Suprapubic skin (tissue), 4 donors: ENCODE measurements around the gene STPG4. TPM values are rescaled to one million over a fixed set of nuclear protein-coding genes. Genes with fewer than 3 reads are reported as not detected.
"Not testable (repeated sequence)": the region's sequence is repeated elsewhere in the genome, so short reads cannot be mapped to it uniquely, and the experiment has no call there.

Experiments
- DNase-seq, 2 donors: peaks; one replicate each; pipeline ENCODE4 v3.0.0-alpha.2; 2019; ENCODE audit warnings: low spot score in 2 of 2
- H3K27ac ChIP-seq: fragments of 200-600 bp; sonication (generic); one replicate; pipeline ENCODE4 v1.5.1; 2019
- H3K27me3 ChIP-seq: fragments of 200-600 bp; sonication (generic); one replicate; pipeline ENCODE4 v1.5.1; 2019
- H3K36me3 ChIP-seq: fragments of 200-600 bp; sonication (generic); one replicate; pipeline ENCODE4 v1.5.1; 2019
- H3K4me1 ChIP-seq: fragments of 200-600 bp; sonication (generic); one replicate; pipeline ENCODE4 v1.5.1; 2019
- H3K4me3 ChIP-seq: fragments of 200-600 bp; sonication (generic); one replicate; pipeline ENCODE4 v1.5.1; 2019; ENCODE audit warnings: mild to moderate bottlenecking
- H3K9me3 ChIP-seq: fragments of 200-600 bp; sonication (generic); one replicate; pipeline ENCODE4 v1.5.1; 2019
- CTCF ChIP-seq, 2 donors: fragments of 200-600 bp in 1 of 2; fragments of 450-650 bp in 1 of 2; sonication (generic) in 1 of 2; IDR thresholded peaks; one replicate each; pipeline ENCODE4 v1.5.1; 2016 to 2019; ENCODE audit warnings: antibody characterized with exemption in 2 of 2, mild to moderate bottlenecking in 1 of 2, moderate library complexity in 1 of 2
- EP300 ChIP-seq: sonication (generic); formaldehyde crosslinking; IDR thresholded peaks from one replicate; pipeline ENCODE4 v1.6.1; 2017; ENCODE audit warnings: antibody characterized with exemption
- POLR2A ChIP-seq, 2 donors: fragments of 450-650 bp; IDR thresholded peaks; one replicate each; pipeline ENCODE4 v1.6.1; 2017; ENCODE audit warnings: antibody characterized with exemption in 2 of 2, mild to moderate bottlenecking in 2 of 2, moderate library complexity in 2 of 2
- POLR2AphosphoS5 ChIP-seq, 3 donors: sonication (generic); formaldehyde crosslinking; IDR thresholded peaks; one replicate each; pipeline ENCODE4 v1.6.1; 2017; ENCODE audit warnings: antibody characterized with exemption in 3 of 3
- WGBS: methylation state at CpG from one replicate; pipeline ENCODE4 v1.1.5; 2018; 5-methylcytosine and 5-hydroxymethylcytosine counted together
- total RNA-seq, 4 donors: library from RNA; depleted of rRNA; stranded (reverse); fragments of >200 nt; gene quantifications; one replicate each; pipeline ENCODE4 v1.1.0, GENCODE V29; 2016

Gene STPG4
- total RNA-seq, 4 donors from 2014 or later = 0.49 to 1.4 (median 0.91) TPM; not detected in 1

DNA sequence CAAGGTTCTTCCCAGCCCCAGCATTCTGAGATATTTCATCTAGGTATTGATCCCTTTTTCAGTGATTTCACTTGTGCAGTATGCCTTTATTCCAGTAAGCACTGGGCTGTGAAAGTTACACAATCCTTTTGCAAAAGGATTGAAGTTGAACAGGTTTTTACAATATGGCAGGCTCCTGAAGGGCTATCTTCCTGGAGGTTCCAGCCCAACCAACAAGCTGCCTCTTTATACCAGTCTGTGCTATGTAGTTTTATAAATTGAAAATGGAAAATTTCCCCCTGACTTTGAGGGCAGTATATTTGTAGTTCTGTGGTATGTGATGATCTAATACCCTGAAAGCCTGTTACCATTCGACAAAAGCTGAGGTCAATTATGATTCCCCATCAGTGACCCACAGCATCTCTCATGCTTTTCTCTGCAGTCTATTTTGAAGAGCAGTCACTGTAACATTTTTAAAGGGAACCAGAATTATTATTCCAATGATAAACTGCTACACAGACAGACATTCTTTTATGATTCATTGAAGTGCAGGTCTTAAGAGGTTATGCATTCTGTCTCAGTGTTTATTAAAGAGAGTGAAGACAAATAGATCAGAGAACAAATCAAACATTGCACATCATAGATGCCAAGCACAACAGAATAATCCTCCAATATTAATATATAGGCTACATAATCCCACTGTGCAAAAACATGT lies 35.2 kb upstream of the STPG4 start:
- TF ChIP-seq CTCF (IDR thresholded peaks at IDR 0.05) (no peak), POLR2A (IDR thresholded peaks at IDR 0.05) (no peak), EP300 (no peak), POLR2AphosphoS5 (IDR thresholded peaks at IDR 0.05) (no peak)
- H3K27ac ChIP-seq = no peak overlapping the region
- 55% methylated on average over 1 of the region's 1 CpG for WGBS

DNA sequence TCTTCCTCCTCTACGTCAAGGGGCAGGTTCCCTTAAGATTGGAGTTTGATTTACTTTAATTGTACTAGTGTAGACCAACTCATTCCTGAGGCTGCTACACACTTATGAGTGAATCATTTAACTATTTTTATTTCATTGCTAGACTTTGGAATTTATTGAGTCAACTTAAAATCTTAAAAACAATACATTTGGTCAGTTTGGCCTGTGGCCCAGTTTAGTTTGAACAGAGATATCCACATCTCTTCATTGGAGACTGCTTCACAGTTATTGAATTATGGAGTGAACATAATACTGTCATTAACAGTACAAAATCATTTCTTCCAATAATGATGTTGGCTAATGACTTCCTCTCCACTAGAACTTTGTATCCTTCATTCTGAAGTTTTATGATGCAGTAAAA lies 34.5 kb upstream of the STPG4 start:
- H3K36me3 ChIP-seq = no peaks in the 10 kb centered on the region
- TF ChIP-seq POLR2AphosphoS5 (IDR thresholded peaks at IDR 0.05) = no peak
- TF ChIP-seq CTCF (IDR thresholded peaks at IDR 0.05) = no peak
- TF ChIP-seq POLR2A (IDR thresholded peaks at IDR 0.05) = no peak
- no peak for TF ChIP-seq EP300
- peaks cover 13% of the 10 kb centered on the region for H3K4me1 ChIP-seq
- no peaks in the 10 kb centered on the region for H3K27me3 ChIP-seq
- no peak overlapping the region for H3K27ac ChIP-seq
- H3K4me3 ChIP-seq = no peak overlapping the region
- H3K9me3 ChIP-seq = no peaks in the 10 kb centered on the region
- DNase-seq = no peak
- 91% methylated on average over 1 of the region's 1 CpG for WGBS

More for the DNA sequence above, 35.2 kb upstream of the STPG4 start:
- H3K4me3 ChIP-seq = no peak overlapping the region
- H3K4me1 ChIP-seq = peaks cover 13% of the 10 kb centered on the region
- H3K36me3 ChIP-seq = no peaks in the 10 kb centered on the region
- H3K27me3 ChIP-seq = no peaks in the 10 kb centered on the region
- DNase-seq = no peak
- no peaks in the 10 kb centered on the region for H3K9me3 ChIP-seq

DNA sequence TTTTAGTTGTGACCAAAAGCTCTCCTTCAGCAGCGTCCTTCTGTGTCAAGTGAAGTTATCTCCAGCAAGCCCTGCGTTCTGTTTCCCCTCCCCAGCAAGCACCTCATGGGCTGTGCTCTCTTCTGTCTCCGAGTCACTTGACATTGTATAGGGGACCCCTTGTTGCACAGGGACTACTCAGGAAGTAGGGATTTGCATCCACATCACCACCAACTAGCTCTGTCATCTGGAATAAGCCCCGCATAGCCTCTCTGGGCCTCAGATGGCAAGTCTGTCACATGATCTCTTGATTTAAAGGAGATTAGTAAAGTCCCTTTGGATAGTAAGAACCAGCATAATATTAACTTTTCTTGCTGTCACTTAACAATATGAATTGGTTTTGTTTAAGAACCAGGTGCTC lies 32.0 kb upstream of the STPG4 start:
- H3K27me3 ChIP-seq = no peaks in the 10 kb centered on the region
- no peak overlapping the region for H3K4me3 ChIP-seq
- no peak for DNase-seq
- H3K4me1 ChIP-seq = no peaks in the 10 kb centered on the region
- TF ChIP-seq POLR2A (IDR thresholded peaks at IDR 0.05) = no peak
- no peak for TF ChIP-seq POLR2AphosphoS5 (IDR thresholded peaks at IDR 0.05)
- no peak for TF ChIP-seq CTCF (IDR thresholded peaks at IDR 0.05)
- no peaks in the 10 kb centered on the region for H3K36me3 ChIP-seq
- H3K27ac ChIP-seq = no peak overlapping the region
- H3K9me3 ChIP-seq = no peaks in the 10 kb centered on the region
- 89% methylated on average over 4 of the region's 4 CpGs for WGBS

DNA sequence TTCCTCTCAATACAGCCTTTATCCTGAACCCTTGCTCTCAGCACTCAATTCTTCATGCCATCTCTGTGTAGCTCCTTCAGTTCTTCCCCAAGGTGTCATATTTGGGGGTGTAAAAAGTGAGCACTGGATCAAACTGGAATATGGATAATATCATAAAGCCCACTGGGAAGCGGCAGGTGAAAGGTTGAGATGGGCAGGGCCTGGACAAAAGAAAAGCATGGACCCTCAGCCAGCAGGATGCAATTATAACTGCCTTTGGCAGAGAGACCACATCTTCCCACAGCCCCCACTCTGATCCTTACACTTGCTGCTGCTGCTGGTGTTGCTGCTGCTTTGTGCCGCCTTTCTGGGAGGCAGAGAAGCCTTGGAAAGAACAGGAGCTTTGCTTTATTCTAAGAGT lies 31.2 kb upstream of the STPG4 start:
- H3K27me3 ChIP-seq = no peaks in the 10 kb centered on the region
- H3K4me3 ChIP-seq = no peak overlapping the region
- no peak for DNase-seq
- 100% methylated on average over 2 of the region's 2 CpGs for WGBS
- no peaks in the 10 kb centered on the region for H3K4me1 ChIP-seq
- no peak overlapping the region for H3K27ac ChIP-seq
- TF ChIP-seq EP300 (no peak), POLR2A (IDR thresholded peaks at IDR 0.05) (no peak), POLR2AphosphoS5 (IDR thresholded peaks at IDR 0.05) (no peak), CTCF (IDR thresholded peaks at IDR 0.05) (no peak)
- no peaks in the 10 kb centered on the region for H3K9me3 ChIP-seq
- no peaks in the 10 kb centered on the region for H3K36me3 ChIP-seq

GRCh38 chr2:47185098-47185497 lies 30.0 kb upstream of the STPG4 start:
- H3K4me1 ChIP-seq, H3K27me3 ChIP-seq, H3K4me3 ChIP-seq, DNase-seq, H3K27ac ChIP-seq, H3K9me3 ChIP-seq, H3K36me3 ChIP-seq: not testable (repeated sequence)
- WGBS = 75% methylated on average over 5 of the region's 5 CpGs

- Histone ChIP-seq H3K9me3 (no peaks in the 10 kb centered on the region), H3K4me1 (peaks cover 5% of the 10 kb centered on the region), H3K4me3 (no peak overlapping the region), H3K27ac (no peak overlapping the region), H3K36me3 (no peaks in the 10 kb centered on the region), H3K27me3 (no peaks in the 10 kb centered on the region)
- DNase-seq = no peak
- TF ChIP-seq POLR2A (IDR thresholded peaks at IDR 0.05) (no peak), EP300 (no peak), CTCF (IDR thresholded peaks at IDR 0.05) (no peak)
- 87% methylated on average over 1 of the region's 1 CpG for WGBS
Measured at GRCh38 chr2:47181176-47181575, 26.1 kb upstream of the STPG4 start.
